ENCODE measurements around the gene MAD1L1. TPM values are rescaled to one million over a fixed set of nuclear protein-coding genes. Genes with fewer than 3 reads are reported as not detected.

MAD1L1 gene
- total and polyA plus RNA-seq, 2 of the 13 experiments (the other 11 are each of a cell fraction or from before 2014, with no cell fraction given) = 17.4 to 64.7 TPM

DNA sequence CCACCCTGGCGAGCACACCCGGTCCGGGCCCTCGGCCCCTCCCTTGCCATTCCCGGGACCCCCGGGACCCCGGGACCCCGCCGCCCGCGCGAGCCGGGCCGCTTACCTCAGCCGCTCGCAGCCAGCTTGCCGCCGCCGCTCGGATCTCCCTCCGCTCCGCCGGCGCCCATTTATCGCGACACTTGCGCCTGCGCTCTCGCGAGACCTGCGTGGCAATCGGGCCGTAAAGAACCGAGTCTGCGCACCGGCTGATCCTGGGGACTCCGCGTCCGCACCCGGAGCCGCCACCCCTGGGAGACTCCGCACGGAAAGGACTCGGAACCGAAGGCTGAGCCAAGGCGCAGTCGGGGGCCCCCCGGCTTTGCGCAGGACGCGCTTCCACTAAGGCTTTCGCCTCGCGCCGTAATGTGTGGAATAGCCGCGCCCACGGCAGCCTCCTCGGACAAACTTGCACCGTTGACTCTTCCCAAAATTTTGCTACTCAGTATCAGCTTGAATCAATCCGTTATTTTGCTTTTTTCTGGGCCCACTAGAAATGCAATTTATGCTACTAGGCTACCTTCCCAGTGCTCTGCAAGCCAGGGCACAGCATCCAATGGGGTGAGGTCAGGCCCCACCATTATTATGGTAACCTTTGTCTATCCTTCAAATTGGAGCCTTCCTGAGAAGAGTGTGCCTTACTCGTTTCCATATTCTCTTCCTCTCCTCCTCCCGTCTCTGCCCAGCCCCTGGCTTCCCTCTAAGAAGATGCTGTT lies at the start of gene MAD1L1 (continued):
- TF ChIP-seq, protein P1, sequence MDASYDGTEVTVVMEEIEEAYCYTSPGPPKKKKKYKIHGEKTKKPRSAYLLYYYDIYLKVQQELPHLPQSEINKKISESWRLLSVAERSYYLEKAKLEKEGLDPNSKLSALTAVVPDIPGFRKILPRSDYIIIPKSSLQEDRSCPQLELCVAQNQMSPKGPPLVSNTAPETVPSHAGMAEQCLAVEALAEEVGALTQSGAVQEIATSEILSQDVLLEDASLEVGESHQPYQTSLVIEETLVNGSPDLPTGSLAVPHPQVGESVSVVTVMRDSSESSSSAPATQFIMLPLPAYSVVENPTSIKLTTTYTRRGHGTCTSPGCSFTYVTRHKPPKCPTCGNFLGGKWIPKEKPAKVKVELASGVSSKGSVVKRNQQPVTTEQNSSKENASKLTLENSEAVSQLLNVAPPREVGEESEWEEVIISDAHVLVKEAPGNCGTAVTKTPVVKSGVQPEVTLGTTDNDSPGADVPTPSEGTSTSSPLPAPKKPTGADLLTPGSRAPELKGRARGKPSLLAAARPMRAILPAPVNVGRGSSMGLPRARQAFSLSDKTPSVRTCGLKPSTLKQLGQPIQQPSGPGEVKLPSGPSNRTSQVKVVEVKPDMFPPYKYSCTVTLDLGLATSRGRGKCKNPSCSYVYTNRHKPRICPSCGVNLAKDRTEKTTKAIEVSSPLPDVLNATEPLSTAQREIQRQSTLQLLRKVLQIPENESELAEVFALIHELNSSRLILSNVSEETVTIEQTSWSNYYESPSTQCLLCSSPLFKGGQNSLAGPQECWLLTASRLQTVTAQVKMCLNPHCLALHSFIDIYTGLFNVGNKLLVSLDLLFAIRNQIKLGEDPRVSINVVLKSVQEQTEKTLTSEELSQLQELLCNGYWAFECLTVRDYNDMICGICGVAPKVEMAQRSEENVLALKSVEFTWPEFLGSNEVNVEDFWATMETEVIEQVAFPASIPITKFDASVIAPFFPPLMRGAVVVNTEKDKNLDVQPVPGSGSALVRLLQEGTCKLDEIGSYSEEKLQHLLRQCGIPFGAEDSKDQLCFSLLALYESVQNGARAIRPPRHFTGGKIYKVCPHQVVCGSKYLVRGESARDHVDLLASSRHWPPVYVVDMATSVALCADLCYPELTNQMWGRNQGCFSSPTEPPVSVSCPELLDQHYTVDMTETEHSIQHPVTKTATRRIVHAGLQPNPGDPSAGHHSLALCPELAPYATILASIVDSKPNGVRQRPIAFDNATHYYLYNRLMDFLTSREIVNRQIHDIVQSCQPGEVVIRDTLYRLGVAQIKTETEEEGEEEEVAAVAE (CRISPR knock-in tag; IDR thresholded peaks at IDR 0.05; ENCODE audit: borderline replicate concordance) = no peak; the same call in 1 of the 2 replicates
- TF ChIP-seq ZNF383 (CRISPR knock-in tag; IDR thresholded peaks at IDR 0.05; ENCODE audit: borderline replicate concordance) = peak; percentile 69; the same call in 1 of the 2 replicates
- TF ChIP-seq EEA1 (CRISPR knock-in tag; IDR thresholded peaks at IDR 0.05; ENCODE audit: borderline replicate concordance) = no peak
- peak; percentile 69 for TF ChIP-seq TAF1 (CRISPR knock-in tag; IDR thresholded peaks at IDR 0.05)
- TF ChIP-seq ZNF792 (CRISPR knock-in tag; IDR thresholded peaks at IDR 0.05) = 0 out of 2 replicates have a peak, but pooled peaks have one; percentile 35
- TF ChIP-seq ASH2L (IDR thresholded peaks at IDR 0.05; ENCODE audit: insufficient read length, low read depth, low read length) = peak; percentile 92
- TF ChIP-seq, protein P2, sequence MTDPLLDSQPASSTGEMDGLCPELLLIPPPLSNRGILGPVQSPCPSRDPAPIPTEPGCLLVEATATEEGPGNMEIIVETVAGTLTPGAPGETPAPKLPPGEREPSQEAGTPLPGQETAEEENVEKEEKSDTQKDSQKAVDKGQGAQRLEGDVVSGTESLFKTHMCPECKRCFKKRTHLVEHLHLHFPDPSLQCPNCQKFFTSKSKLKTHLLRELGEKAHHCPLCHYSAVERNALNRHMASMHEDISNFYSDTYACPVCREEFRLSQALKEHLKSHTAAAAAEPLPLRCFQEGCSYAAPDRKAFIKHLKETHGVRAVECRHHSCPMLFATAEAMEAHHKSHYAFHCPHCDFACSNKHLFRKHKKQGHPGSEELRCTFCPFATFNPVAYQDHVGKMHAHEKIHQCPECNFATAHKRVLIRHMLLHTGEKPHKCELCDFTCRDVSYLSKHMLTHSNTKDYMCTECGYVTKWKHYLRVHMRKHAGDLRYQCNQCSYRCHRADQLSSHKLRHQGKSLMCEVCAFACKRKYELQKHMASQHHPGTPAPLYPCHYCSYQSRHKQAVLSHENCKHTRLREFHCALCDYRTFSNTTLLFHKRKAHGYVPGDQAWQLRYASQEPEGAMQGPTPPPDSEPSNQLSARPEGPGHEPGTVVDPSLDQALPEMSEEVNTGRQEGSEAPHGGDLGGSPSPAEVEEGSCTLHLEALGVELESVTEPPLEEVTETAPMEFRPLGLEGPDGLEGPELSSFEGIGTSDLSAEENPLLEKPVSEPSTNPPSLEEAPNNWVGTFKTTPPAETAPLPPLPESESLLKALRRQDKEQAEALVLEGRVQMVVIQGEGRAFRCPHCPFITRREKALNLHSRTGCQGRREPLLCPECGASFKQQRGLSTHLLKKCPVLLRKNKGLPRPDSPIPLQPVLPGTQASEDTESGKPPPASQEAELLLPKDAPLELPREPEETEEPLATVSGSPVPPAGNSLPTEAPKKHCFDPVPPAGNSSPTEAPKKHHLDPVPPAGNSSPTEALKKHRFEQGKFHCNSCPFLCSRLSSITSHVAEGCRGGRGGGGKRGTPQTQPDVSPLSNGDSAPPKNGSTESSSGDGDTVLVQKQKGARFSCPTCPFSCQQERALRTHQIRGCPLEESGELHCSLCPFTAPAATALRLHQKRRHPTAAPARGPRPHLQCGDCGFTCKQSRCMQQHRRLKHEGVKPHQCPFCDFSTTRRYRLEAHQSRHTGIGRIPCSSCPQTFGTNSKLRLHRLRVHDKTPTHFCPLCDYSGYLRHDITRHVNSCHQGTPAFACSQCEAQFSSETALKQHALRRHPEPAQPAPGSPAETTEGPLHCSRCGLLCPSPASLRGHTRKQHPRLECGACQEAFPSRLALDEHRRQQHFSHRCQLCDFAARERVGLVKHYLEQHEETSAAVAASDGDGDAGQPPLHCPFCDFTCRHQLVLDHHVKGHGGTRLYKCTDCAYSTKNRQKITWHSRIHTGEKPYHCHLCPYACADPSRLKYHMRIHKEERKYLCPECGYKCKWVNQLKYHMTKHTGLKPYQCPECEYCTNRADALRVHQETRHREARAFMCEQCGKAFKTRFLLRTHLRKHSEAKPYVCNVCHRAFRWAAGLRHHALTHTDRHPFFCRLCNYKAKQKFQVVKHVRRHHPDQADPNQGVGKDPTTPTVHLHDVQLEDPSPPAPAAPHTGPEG (CRISPR knock-in tag; IDR thresholded peaks at IDR 0.05) = no peak; the same call in 1 of the 2 replicates
- no peak for TF ChIP-seq ZNF121 (CRISPR knock-in tag; IDR thresholded peaks at IDR 0.05)
- no peak for TF ChIP-seq REST (IDR thresholded peaks at IDR 0.05; ENCODE audit: borderline replicate concordance in 1 of 2, low read depth in 1 of 2, low read length in 2 of 2)
- peak; percentile 59; the same call in 1 of the 2 replicates for TF ChIP-seq THAP9 (CRISPR knock-in tag; IDR thresholded peaks at IDR 0.05; ENCODE audit: borderline replicate concordance)

Data from HepG2 (cell line).